Measurements from ENCODE around the gene IDUA.

IDUA gene

DNA sequence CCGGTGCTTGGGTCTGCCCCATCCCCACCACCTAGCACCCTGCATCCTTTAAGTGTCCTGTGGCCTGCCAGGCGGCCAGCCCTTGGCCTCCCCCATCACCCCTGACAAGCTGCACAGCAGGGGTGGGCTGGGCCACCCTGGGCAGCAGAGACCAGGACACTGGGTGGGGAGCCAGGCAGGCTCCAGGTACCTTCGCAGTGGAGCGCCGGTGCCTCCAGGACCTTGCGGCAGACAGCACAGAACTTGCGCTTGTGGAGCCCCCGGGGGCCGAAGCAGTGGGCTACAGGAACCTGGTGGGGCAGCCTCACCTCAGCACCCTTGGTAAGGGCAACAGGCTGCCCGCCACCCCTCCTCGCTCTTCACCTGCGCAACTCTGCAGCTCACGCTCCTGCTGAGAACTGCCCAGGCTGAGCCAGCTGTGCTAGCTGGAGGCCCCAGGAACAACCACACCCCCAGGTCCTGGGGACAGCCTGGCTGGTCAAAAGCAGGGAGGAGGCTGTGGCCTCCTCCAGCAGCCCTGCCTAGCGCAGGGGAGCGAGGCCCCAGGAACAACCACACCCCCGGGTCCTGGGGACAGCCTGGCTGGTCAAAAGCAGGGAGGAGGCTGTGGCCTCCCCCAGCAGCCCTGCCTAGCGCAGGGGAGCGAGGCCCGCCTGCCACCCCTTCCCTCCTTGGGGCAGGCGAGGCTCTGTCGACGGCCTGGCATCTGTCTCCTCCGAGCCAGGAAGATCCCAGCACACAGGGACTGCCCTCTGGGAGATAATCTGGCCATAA is 18.0 kb upstream of the IDUA start:
- TF ChIP-seq GATA2 (IDR thresholded peaks at IDR 0.05; ENCODE audit: low read depth, low read length) = no peak
- TF ChIP-seq GATA3 (IDR thresholded peaks at IDR 0.05; ENCODE audit: low read depth, low read length) = no peak

DNA sequence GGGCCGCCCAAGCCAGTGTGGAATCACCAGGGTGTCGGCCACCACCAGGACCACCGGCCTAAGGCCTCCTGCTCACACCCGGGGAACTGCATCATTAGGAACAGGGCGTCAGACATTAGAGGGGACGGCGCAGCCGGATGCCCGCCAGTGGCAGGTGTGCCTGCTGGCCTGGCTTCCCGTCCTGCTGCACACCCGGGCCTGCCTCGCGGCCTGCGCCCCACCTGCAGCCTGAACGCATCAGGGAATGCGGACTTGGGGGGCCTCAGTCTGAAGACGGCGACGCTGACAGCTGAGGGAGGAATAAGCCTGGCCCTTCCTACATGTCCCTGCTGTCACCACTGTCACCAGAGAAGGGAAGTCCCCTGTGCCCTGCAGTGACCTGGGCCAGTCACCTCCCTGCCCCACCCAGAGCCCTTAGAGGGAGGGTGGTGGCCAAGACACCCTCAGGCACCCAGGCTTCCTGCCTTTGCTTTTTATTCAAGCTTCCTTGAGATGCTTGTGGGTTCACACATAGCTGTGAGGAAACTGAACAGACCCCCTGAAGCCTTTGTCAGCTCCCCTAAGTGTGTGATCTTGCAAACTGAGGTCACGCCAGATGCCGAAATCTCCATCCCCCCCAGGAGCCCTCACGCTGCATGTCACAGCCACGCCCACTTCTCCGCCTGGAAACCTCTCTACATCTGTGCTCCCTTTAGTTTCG is 16.6 kb upstream of the IDUA start:
- TF ChIP-seq GATA2 (IDR thresholded peaks at IDR 0.05; ENCODE audit: low read depth, low read length) = no peak
- no peak for TF ChIP-seq GATA3 (IDR thresholded peaks at IDR 0.05; ENCODE audit: low read depth, low read length)

DNA sequence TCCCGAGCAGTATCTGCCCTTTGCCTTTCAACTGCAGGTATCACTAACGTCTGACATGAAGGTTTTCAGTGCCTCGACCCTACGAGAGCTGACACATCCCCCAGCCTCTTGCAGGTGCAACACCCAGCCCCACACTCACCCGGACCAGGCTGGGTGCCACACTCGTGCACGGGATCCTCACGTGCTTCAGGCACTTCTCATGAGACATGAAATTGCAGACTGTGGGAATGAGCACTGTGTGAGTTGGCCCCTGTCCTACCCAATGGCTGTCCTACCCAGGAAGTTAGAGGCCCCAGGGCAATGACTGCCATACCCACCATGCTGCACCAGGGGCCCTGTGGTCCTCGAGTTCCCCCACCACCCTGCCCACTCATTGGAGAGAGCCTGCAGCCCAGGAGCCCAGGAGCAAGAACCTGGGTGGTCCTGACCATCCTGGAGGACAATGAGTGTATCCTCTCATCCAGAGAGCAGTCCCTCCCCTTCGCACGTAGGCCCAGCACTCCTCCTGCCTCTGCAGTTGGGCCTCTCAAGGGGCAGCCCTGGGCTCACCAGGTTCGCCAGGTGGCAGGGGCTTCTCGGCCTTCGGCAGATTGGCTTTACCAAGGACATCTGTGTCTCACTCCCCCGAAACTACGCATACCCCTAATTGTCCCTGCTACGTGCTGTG is 15.9 kb upstream of the IDUA start:
- TF ChIP-seq GATA2 (IDR thresholded peaks at IDR 0.05; ENCODE audit: low read depth, low read length) = no peak
- no peak for TF ChIP-seq GATA3 (IDR thresholded peaks at IDR 0.05; ENCODE audit: low read depth, low read length)

DNA sequence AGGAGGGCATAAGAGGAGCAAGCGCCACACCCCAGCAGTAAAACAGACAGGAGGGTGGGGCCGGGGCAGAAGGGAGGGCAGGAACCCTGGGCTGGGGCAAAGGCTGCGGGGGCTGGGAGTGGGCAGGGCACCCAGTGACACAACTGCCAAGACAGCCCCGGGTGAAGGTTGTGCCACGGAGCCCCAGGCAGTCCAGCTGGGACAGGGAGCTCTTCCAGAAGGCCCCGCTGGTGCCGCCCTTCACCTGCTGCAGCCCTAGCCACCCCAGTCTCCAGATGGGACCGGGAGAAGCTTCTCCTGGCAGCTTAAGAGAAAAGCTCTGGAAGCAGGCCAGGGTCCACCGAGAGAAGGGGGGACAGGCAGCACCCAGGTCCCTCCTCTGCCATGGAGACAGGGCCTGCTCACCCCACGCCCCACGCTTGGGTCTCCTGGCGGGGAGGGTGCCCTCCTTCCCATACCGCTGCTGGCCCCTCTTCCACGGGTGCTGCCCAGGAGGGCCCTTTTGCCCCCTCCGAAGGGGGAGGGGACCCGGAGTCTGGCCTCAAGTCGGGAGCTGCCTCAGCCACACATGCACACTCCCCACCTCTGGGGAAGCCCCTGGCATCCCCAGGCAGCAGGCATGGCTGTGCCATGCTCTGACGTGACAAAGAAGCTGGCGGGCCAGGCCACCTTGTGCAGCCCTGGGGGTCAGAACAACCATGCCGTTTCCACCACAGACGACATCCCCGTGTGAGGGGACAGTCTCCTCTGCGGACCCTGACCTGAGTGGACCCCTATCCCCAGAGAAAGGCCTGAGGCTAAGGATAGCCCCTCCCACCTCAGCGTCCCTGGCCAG is 15.0 kb upstream of the IDUA start:
- TF ChIP-seq GATA2 (IDR thresholded peaks at IDR 0.05; ENCODE audit: low read depth, low read length) (no peak), GATA3 (IDR thresholded peaks at IDR 0.05; ENCODE audit: low read depth, low read length) (no peak)

DNA sequence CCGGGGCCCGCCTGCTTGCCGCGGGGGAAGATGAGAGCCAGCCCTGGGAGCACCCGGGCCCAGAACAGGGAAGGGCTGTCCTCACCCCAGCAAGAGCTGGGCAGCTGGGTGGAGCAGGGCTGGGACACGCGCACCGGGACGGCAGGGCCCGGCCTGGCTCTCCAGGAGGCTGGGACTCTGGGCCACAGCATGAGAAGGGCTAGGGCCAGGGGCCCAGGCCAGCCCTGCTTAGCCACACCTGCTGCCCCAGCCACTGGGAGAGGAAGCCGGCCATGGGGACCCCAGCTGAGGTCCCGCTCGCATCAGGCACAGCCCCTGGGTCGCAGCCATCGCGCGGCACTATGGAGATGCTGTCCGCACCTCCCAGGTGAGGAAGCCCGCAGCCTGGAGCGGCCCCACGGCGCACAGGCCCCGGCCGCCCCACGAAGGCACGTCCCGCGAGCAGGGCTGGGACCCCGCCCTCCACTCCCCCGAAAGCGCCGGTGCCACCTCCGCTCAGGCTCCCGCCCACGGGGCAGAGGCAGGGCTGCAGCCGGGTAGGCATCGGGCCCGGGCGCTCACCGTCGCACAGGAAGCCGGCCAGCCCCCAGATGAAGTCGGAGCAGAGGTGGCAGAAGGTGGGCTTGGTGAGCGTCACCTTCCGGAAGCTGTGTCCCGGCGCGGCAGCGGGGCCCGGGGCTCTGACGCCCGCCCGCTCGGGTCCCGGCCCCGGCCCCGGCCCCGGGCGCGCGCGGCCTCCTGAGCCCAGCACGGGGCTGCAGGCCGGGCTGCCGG is 14.0 kb upstream of the IDUA start:
- TF ChIP-seq GATA2 (IDR thresholded peaks at IDR 0.05; ENCODE audit: low read depth, low read length) (no peak), GATA3 (IDR thresholded peaks at IDR 0.05; ENCODE audit: low read depth, low read length) (no peak)

DNA sequence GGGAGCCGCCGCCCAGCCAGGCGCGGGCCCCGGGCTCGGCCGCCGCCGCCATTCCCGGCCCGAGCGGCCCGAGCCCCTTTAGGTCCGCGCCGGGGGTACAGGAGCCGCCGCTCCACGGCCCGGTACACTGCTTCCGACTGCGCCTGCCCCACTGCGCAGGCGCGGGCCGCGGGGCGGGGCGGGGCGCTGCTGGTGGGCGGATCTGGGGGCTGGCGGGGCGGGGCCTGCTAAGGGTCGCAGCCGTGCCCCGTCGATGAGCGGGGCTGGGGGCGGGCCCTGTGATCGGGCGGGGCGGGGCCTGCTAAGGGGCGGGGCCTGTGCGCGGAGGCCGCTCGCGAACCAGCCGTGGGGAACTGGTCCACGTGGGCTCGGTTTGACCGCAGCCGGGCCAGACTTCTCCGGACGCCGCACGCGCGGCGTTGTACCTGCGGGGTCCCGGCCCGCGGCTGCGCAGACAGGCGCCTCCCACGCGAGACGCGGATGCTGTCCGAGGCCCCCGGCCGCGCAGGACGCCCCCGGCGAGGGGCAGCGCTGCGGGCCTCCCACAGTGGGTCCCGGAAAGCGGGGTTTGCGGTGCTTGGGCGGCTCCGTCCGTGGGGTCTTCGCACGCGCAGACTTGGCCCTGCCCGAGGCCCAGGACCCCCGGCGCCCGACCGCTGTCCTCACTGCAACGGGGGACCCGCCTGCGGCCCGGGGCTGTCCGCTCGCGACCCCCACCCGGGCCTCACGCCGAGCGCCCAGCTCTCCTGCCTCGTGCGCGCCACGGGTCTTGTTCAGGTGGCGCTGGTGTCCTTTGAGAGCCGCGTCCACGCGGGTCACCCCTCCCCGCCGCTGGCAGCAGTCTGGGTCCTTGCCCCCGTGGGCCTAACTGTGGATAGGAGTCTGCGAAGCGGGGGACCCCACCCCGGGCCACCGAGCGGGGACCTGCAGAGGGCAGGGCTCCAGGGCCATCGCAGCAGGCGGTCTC is 13.1 kb upstream of the IDUA start, which contains the start of gene DGKQ:
Gene DGKQ, minus strand, starts transcription at position 139 of the 967 bp plus-strand sequence. Its CDS starts 87 bp downstream, at position 52.
- TF ChIP-seq GATA3 (IDR thresholded peaks at IDR 0.05; ENCODE audit: low read depth, low read length) (no peak), GATA2 (IDR thresholded peaks at IDR 0.05; ENCODE audit: low read depth, low read length) (no peak)

DNA sequence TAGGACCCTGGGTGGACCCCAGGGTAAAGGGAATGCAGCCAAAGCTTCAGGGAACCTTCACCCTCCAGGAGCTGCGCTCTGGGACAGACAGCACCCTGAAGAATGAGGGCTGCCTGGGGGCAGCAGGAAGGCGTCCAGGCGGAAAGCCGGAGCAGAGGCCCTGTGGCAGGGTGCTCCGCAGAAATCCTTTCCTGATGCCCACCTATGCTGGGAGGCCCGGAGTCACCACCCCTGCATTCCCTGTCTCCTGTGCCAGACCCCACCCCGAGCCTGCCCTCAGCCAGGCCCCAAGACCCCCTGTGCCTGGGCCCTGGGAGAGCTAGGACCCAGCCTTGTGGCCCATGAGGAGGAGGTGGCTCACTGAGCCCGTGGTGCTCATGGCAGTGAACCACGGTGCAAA is 12.2 kb upstream of the IDUA start:
- TF ChIP-seq GATA3 (IDR thresholded peaks at IDR 0.05; ENCODE audit: low read depth, low read length) (no peak), GATA2 (IDR thresholded peaks at IDR 0.05; ENCODE audit: low read depth, low read length) (no peak)

DNA sequence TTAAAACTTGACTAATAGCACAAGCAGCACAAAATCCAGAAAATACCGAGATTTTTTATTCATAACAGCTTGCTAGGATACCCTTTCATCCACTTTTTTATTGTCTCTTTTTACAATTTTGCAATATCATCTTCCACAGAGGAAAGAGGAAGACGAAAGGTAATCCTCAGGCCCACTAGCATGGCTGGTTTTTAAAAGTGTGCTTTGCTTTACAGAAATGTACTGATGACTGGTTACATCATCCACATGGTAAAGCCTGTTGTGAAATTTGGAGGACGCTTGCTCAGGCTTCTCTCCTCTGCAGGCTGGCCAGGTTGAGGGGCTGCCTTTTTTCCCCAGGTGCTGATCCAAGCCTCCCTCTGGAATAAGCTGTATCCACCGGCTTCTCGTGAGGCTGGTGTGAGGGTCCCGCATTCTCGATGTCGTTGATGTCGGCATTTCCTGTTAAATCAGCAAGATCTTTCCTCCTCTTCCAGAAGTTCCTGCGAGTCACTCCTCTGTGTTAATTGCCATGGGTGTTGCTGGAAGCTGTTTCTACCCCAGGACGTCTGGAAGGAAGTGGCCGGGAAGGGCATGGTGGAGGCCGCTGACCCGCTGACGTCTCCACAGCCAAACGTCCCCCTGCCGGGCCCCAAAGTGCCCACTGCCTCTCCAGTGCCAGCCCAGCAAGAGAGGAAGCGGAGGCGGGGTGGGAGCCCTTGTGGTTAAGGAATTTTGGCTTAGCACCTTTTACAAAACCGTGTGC is 7.7 kb upstream of the IDUA start:
- no peak for TF ChIP-seq GATA2 (IDR thresholded peaks at IDR 0.05; ENCODE audit: low read depth, low read length)
- TF ChIP-seq GATA3 (IDR thresholded peaks at IDR 0.05; ENCODE audit: low read depth, low read length) = no peak

DNA sequence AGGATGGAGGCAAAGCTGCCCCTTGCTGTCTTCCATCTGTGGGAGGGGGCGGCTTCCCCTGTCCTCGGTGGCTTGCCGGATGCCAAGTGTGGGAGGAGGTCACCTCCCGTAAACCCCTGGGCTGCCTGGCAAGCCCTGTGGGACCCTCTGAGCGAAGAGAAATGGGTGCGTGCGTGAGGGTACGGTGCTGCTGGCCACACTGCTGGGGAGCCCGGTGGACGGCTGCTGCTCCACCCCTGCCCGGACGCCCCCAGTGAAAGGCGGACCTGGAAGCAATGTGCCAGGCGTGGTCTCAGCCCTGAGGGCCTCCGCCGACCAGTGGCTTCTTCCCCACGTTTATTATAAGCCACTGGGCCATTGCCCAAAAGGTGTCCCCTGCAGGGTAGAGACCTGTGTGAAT is 4.6 kb upstream of the IDUA start:
- TF ChIP-seq GATA3 (IDR thresholded peaks at IDR 0.05; ENCODE audit: low read depth, low read length) (no peak), GATA2 (IDR thresholded peaks at IDR 0.05; ENCODE audit: low read depth, low read length) (no peak)

DNA sequence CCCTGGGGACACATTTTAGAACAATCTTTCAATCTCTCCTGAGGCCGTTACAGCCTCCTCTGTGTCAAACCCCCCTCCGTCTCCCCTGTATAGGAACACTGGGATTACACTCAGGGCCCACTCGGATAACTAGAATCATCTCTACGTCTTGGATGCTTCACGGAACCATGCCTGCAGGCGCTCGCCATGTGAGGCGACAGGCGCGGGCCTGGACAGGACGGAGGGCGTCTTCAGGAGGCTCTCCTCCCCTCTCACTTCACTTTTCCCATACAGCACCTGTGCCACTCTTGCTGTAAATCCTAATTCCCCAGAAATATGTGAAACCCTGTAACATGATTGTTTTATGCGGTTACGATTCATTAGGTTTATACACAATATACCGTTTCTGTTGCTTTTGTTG is 4.0 kb upstream of the IDUA start:
- TF ChIP-seq GATA3 (IDR thresholded peaks at IDR 0.05; ENCODE audit: low read depth, low read length) (no peak), GATA2 (IDR thresholded peaks at IDR 0.05; ENCODE audit: low read depth, low read length) (no peak)

DNA sequence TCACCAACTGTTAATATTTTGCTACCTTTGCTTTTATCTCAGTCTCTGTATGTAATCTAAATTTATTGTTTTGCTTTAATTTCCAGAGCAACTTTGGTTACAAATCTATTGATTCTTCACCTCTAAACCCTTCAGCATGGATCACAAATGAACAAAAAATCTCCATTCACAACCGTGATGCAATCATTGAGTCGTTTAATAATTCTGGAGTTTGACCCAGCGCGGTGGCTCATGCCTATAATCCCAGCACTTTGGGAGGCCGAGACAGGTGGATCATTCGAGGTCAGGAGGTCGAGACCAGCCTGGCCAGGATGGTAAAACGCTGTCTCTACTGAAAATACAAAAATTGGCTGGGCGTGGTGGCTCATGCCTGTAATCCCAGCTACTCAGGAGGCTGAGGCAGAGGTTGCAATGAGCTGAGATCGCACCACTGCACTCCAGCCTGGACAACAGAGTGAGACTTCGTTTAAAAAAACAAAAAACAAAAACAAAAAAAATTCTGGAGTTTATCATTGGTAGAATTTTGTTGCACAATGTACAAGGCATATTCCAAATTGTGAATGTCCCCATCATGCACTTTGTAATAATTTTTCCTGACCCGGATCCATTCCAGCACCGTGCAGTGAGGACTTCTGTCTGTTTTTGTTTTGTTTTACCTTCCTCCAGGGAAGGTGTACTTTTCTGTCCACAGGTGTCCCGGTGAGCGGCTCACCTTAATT is 2.3 kb upstream of the IDUA start:
- TF ChIP-seq GATA2 (IDR thresholded peaks at IDR 0.05; ENCODE audit: low read depth, low read length) (no peak), GATA3 (IDR thresholded peaks at IDR 0.05; ENCODE audit: low read depth, low read length) (no peak)

All from SH-SY5Y (cell line).